ENCODE data around the gene ASPN.

Gene ASPN

DNA sequence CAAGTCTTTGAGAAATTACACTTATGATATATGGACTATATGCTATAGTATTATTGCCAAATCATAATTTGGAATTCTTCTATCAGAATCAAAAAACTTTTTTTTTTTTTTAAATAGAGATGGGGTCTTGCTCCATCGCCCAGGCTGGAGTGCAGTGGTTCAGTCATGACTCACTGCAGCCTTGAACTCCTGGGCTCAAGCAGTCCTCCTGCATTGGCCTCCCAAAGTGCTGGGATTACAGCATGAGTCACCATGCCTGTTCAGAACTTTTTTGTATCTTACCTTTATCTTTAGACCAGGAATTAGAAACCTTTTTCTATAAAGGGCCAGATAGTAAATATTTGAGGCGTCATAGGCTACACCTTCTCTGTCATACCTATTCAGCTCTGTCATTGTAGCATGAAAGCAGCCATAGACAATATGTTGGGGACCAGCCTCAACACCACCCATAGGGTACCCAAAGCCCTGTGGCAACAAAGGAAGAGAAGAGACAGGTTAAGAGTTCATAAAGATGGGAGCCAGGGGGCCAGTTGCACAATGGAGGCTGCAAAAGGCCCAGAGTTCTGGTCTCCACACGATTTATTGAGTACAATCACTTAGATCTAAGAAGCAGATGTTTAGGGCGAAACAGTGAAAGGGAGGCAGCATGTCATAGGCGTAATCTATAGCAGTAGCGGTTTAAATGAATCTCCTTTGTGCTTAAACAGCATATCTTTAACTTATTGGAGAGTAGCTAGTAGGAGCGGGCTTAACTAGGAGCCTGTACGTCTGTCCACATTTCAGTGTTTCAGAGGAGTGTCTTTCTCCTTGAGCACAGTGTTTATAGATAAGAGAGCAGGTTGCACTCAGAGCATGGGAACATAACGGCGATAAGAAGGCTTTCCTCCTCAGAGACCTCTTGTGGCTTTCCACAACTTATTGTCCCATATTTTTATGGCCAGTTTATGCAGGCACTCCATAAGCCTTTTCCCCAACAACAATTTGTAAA, 41.0 kb upstream of the ASPN start:
- Histone ChIP-seq H3K27ac (no peak overlapping the region), H3K4me3 (no peak overlapping the region), H3K36me3 (ENCODE audit: insufficient read depth, low read length) (no peaks in the 10 kb centered on the region), H3K9ac (ENCODE audit: insufficient read length) (no peak overlapping the region), H3K9me3 (ENCODE audit: low read depth, low read length) (no peaks in the 10 kb centered on the region)
- no peak for DNase-seq (ENCODE audit: low read depth, low spot score)
- TF ChIP-seq POLR2AphosphoS5 (IDR thresholded peaks at IDR 0.05; ENCODE audit: borderline replicate concordance, low read depth, low read length): no peak
- TF ChIP-seq EZH2 (IDR thresholded peaks at IDR 0.05): no peak
- no peak for TF ChIP-seq FOXP2 (optimal IDR thresholded peaks at IDR 0.05; ENCODE audit: control extremely low read depth, extremely low read length, insufficient read depth)

DNA sequence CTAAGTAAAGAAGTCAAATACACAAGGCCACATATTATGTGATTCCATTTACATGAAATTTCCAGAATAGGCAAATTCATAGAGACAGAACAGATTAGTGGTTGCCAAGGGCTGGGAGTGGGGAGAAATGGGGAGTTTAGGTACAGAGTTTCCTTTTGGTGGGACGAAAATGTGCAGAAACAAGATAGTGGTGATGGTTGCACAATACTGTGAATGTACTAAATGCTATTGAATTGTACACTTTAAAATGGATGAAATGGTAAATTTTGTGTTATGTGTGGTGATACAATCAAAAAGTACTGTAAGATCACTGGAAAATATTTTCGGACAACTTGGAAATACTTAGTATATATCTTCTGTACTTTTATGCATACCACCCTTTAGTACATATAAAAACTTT, 38.5 kb upstream of the ASPN start:
- H3K4me3 ChIP-seq: no peak overlapping the region
- TF ChIP-seq EZH2 (IDR thresholded peaks at IDR 0.05) (no peak), FOXP2 (optimal IDR thresholded peaks at IDR 0.05; ENCODE audit: control extremely low read depth, extremely low read length, insufficient read depth) (no peak), POLR2AphosphoS5 (IDR thresholded peaks at IDR 0.05; ENCODE audit: borderline replicate concordance, low read depth, low read length) (no peak)

DNA sequence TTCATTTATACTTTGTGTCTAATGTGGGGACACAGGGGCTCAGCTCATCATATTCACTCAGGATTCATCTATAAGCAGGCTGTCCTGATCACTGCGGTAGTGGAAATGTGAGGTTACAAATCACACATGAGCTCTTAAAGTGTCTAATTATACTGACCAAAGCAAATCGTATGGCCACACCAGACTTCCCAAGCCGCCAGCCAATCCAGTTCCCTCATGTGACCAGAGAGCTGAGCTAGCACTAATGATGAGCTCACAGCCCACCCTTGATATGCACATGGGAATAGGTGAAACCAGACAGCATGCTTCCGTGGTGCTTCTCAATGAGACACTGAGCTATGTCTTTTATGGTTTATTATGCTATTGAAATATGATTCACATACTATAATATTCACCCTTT, 35.9 kb upstream of the ASPN start:
- Histone ChIP-seq H3K9me3 (ENCODE audit: low read depth, low read length) (no peaks in the 10 kb centered on the region), H3K9ac (ENCODE audit: insufficient read length) (no peak overlapping the region), H3K36me3 (ENCODE audit: insufficient read depth, low read length) (no peaks in the 10 kb centered on the region), H3K4me3 (no peak overlapping the region), H3K27ac (no peak overlapping the region)
- TF ChIP-seq EZH2 (IDR thresholded peaks at IDR 0.05) (no peak), FOXP2 (optimal IDR thresholded peaks at IDR 0.05; ENCODE audit: control extremely low read depth, extremely low read length, insufficient read depth) (no peak), POLR2AphosphoS5 (IDR thresholded peaks at IDR 0.05; ENCODE audit: borderline replicate concordance, low read depth, low read length) (no peak)
- no peak for DNase-seq (ENCODE audit: low read depth, low spot score)

More for the DNA sequence above, 38.5 kb upstream of the ASPN start:
- no peak for DNase-seq (ENCODE audit: low read depth, low spot score)
- no peak overlapping the region for H3K27ac ChIP-seq
- no peak overlapping the region for H3K9ac ChIP-seq (ENCODE audit: insufficient read length)
- no peaks in the 10 kb centered on the region for H3K36me3 ChIP-seq (ENCODE audit: insufficient read depth, low read length)
- H3K9me3 ChIP-seq (ENCODE audit: low read depth, low read length): no peaks in the 10 kb centered on the region

DNA sequence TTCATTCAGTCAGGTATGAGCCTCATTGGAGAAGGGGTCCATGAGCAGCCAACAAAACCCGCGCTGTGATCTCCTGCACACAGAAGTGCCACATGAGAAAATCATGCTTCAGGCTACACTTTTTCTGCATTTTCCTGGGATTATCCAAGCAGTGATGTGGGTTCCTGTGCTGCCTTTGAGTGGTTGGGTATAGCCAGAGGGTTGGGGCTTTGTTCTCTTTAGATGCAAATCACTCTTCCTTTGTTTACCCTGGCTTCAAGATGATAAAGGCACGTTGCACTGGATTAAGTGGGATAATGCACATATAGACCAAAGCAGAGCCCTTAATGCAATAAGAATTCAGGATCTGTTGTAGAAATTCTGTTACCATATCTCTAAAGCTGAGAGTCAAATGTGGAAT, 34.7 kb upstream of the ASPN start:
- no peak for DNase-seq (ENCODE audit: low read depth, low spot score)
- H3K27ac ChIP-seq: no peak overlapping the region
- no peaks in the 10 kb centered on the region for H3K36me3 ChIP-seq (ENCODE audit: insufficient read depth, low read length)
- H3K9ac ChIP-seq (ENCODE audit: insufficient read length): no peak overlapping the region
- TF ChIP-seq FOXP2 (optimal IDR thresholded peaks at IDR 0.05; ENCODE audit: control extremely low read depth, extremely low read length, insufficient read depth) (no peak), EZH2 (IDR thresholded peaks at IDR 0.05) (no peak), POLR2AphosphoS5 (IDR thresholded peaks at IDR 0.05; ENCODE audit: borderline replicate concordance, low read depth, low read length) (no peak)
- H3K4me3 ChIP-seq: no peak overlapping the region
- no peaks in the 10 kb centered on the region for H3K9me3 ChIP-seq (ENCODE audit: low read depth, low read length)

DNA sequence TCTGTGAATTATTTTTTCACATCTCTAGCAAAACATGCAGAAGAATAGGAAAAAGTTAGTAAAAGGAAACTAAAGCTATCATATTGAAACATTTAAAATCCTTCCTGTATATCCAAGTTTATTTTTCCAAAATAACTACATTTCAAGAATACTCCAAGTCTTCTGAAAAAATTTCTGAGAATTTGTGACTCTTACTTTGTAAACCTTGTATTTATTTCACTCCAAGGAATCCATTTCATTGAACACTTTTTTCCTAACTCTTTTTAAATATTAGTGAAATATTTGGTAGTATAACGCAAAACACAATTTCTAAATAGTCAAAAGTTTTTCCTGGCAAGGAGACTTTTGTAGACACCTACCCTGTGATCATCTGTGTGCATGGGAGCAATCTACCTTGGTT, 34.2 kb upstream of the ASPN start:
- no peaks in the 10 kb centered on the region for H3K36me3 ChIP-seq (ENCODE audit: insufficient read depth, low read length)
- TF ChIP-seq EZH2 (IDR thresholded peaks at IDR 0.05) (no peak), POLR2AphosphoS5 (IDR thresholded peaks at IDR 0.05; ENCODE audit: borderline replicate concordance, low read depth, low read length) (no peak), FOXP2 (optimal IDR thresholded peaks at IDR 0.05; ENCODE audit: control extremely low read depth, extremely low read length, insufficient read depth) (no peak)
- no peak overlapping the region for H3K4me3 ChIP-seq
- no peak for DNase-seq (ENCODE audit: low read depth, low spot score)
- H3K27ac ChIP-seq: no peak overlapping the region
- no peaks in the 10 kb centered on the region for H3K9me3 ChIP-seq (ENCODE audit: low read depth, low read length)
- no peak overlapping the region for H3K9ac ChIP-seq (ENCODE audit: insufficient read length)

DNA sequence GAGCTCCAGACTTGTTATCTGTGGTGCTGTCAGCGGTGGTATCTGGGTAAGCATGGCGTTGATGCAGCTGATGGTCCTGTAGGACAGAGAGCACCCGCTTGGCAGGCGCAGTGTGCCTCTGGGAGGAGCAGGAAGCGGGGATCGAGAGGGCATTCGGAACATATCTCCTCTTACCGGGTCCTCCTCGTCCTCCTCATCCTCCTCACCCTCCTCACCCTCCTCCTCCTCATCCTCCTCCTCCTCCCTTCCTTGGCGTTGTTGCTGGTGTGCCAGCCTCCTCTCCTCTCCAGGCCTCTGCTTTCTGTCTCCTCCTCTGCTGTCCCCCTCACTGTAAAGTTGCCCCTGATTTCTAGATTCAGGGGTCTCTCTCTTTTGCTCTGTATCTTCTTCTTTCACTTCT, 32.3 kb upstream of the ASPN start:
- no peak overlapping the region for H3K27ac ChIP-seq
- TF ChIP-seq FOXP2 (optimal IDR thresholded peaks at IDR 0.05; ENCODE audit: control extremely low read depth, extremely low read length, insufficient read depth) (no peak), POLR2AphosphoS5 (IDR thresholded peaks at IDR 0.05; ENCODE audit: borderline replicate concordance, low read depth, low read length) (no peak)
- no peaks in the 10 kb centered on the region for H3K36me3 ChIP-seq (ENCODE audit: insufficient read depth, low read length)
- H3K9me3 ChIP-seq (ENCODE audit: low read depth, low read length): no peaks in the 10 kb centered on the region
- no peak for DNase-seq (ENCODE audit: low read depth, low spot score)
- H3K4me3 ChIP-seq: no peak overlapping the region
- no peak overlapping the region for H3K9ac ChIP-seq (ENCODE audit: insufficient read length)

DNA sequence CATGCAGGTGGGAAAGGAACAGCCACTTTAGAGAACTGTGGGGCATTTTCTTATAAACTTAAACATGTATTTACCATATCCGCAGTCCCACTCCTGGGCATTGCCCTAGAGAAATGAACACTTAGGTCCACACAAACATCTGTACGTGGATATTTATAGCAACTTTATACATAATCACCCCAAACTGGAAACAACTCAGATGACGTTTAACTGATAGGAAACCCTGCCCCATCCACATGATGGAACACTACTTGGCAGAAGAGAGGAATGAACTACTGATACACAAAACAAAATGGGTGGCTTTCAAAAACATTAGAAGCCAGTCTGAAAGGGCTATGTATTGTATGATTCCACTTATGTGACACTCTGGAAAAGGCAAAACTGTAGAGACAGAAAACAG, 31.0 kb upstream of the ASPN start:
- TF ChIP-seq FOXP2 (optimal IDR thresholded peaks at IDR 0.05; ENCODE audit: control extremely low read depth, extremely low read length, insufficient read depth): no peak
- TF ChIP-seq EZH2 (IDR thresholded peaks at IDR 0.05): no peak
- TF ChIP-seq POLR2AphosphoS5 (IDR thresholded peaks at IDR 0.05; ENCODE audit: borderline replicate concordance, low read depth, low read length): no peak

DNA sequence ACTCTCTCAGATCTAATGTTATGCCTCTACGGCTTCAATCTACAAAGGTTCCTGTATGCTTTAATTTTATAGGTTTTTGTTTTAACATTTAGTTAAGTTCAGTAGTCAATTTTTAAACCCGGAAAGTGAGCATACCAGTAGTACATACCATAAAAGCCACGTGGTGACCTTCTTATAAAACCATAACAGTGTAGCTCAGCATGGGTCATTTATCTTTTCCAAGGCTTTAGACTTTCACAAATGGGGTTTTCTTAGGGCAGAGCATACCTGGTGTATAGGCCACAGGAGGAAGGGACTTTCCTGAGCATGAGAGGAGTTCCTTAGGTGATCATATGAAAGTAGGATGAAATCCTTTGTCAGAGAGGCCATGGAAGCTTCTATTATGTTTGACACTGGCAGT, 30.3 kb upstream of the ASPN start:
- no peak for TF ChIP-seq EZH2 (IDR thresholded peaks at IDR 0.05)
- no peak for TF ChIP-seq POLR2AphosphoS5 (IDR thresholded peaks at IDR 0.05; ENCODE audit: borderline replicate concordance, low read depth, low read length)
- TF ChIP-seq FOXP2 (optimal IDR thresholded peaks at IDR 0.05; ENCODE audit: control extremely low read depth, extremely low read length, insufficient read depth): no peak
- DNase-seq (ENCODE audit: low read depth, low spot score): no peak

More for the DNA sequence above, 31.0 kb upstream of the ASPN start:
- no peak for DNase-seq (ENCODE audit: low read depth, low spot score)
- Histone ChIP-seq H3K9ac (ENCODE audit: insufficient read length) (no peak overlapping the region), H3K36me3 (ENCODE audit: insufficient read depth, low read length) (no peaks in the 10 kb centered on the region), H3K4me3 (no peak overlapping the region), H3K9me3 (ENCODE audit: low read depth, low read length) (no peaks in the 10 kb centered on the region), H3K27ac (no peak overlapping the region)

More for the DNA sequence above, 30.3 kb upstream of the ASPN start:
- no peak overlapping the region for H3K9ac ChIP-seq (ENCODE audit: insufficient read length)
- H3K9me3 ChIP-seq (ENCODE audit: low read depth, low read length): no peaks in the 10 kb centered on the region
- no peak overlapping the region for H3K27ac ChIP-seq
- H3K4me3 ChIP-seq: no peak overlapping the region
- no peaks in the 10 kb centered on the region for H3K36me3 ChIP-seq (ENCODE audit: insufficient read depth, low read length)
